HepG2 (cell line): ENCODE measurements around the gene TOPBP1. TPM values are rescaled to one million over a fixed set of nuclear protein-coding genes. Genes with fewer than 3 reads are reported as not detected.

ENCODE experiments used
- PAF1 ChIP-seq: IDR thresholded peaks from 2 replicates; pipeline ENCODE4 v1.6.1; 2016; ENCODE audit warnings: missing genetic modification reagents, missing compliant biosample characterization
- RXRA ChIP-seq: sonication (generic); formaldehyde crosslinking; IDR thresholded peaks from 2 replicates; pipeline ENCODE4 v1.5.1; 2020; ENCODE audit warnings: missing genetic modification reagents
- THYN1 ChIP-seq: sonication (generic); formaldehyde crosslinking; IDR thresholded peaks from 2 replicates; pipeline ENCODE4 v1.8.1; 2023; ENCODE audit warnings: low read depth, mild to moderate bottlenecking, moderate library complexity, missing genetic modification reagents, borderline replicate concordance
- U2AF1 ChIP-seq: fragments of 200-400 bp; formaldehyde crosslinking; optimal IDR thresholded peaks from 2 replicates; pipeline ENCODE3; 2017; ENCODE audit warnings: mild to moderate bottlenecking, low read depth, low read length
- ZBTB1 ChIP-seq: sonication (generic); formaldehyde crosslinking; IDR thresholded peaks from 2 replicates; pipeline ENCODE4 v1.4.0; 2020; ENCODE audit warnings: missing genetic modification reagents, borderline replicate concordance
- ZNF460 ChIP-seq: sonication (generic); formaldehyde crosslinking; IDR thresholded peaks from 2 replicates; pipeline ENCODE4 v1.5.1; 2020; ENCODE audit warnings: missing genetic modification reagents, mild to moderate bottlenecking, borderline replicate concordance
- ZSCAN12 ChIP-seq: sonication (generic); formaldehyde crosslinking; IDR thresholded peaks from 2 replicates; pipeline ENCODE4 v1.9.0; 2021; ENCODE audit warnings: mild to moderate bottlenecking, missing genetic modification reagents
- polyA plus RNA-seq, 8 experiments: library from polyadenylated mRNA; depleted of rRNA in 3 of 8; stranded (reverse) in 7 of 8; unstranded in 1 of 8; fragments of >200 nt; fragmentation: Illumina TruSeq in 4 of 8; extraction: Trizol in 4 of 8; gene quantifications; 2 replicates each; pipeline versions ENCODE4 v1.2.1 to v1.2.3, GENCODE V29; 2011 to 2016; ENCODE audit warnings: low read depth in 4 of 8, missing spikeins in 1 of 8, mixed read lengths in 1 of 8; ENCODE audit not compliant: insufficient read depth in 1 of 8
- total RNA-seq, 5 experiments: library from RNA; depleted of rRNA; stranded (reverse); fragments of >200 nt; fragmentation: Illumina TruSeq; extraction: Trizol; gene quantifications; 2 replicates each; pipeline ENCODE4 v1.2.3, GENCODE V29; 2016; ENCODE audit warnings: low read depth in 1 of 5
- TF ChIP-seq, protein P1 (sequence below): sonication (generic); formaldehyde crosslinking; IDR thresholded peaks from 2 replicates; pipeline ENCODE4 v1.5.1; 2020; ENCODE audit warnings: mild to moderate bottlenecking, missing genetic modification reagents, borderline replicate concordance
- TF ChIP-seq, protein P2 (sequence below): sonication (generic); formaldehyde crosslinking; IDR thresholded peaks from 2 replicates; pipeline ENCODE4 v1.8.0; 2022; ENCODE audit warnings: missing genetic modification reagents, mild to moderate bottlenecking, borderline replicate concordance
- TF ChIP-seq, protein P3 (sequence below): sonication (generic); formaldehyde crosslinking; conservative IDR thresholded peaks from 2 replicates; pipeline ENCODE4 v1.4.0; 2020; ENCODE audit warnings: missing genetic modification reagents
- TF ChIP-seq, protein P4 (sequence below): IDR thresholded peaks from 2 replicates; pipeline ENCODE4 v1.6.1; 2012; ENCODE audit warnings: inconsistent platforms

Gene TOPBP1
- total and polyA plus RNA-seq, 2 of the 13 experiments (the other 11 are each of a cell fraction or from before 2014, with no cell fraction given): 24.3 to 42.9 TPM

DNA sequence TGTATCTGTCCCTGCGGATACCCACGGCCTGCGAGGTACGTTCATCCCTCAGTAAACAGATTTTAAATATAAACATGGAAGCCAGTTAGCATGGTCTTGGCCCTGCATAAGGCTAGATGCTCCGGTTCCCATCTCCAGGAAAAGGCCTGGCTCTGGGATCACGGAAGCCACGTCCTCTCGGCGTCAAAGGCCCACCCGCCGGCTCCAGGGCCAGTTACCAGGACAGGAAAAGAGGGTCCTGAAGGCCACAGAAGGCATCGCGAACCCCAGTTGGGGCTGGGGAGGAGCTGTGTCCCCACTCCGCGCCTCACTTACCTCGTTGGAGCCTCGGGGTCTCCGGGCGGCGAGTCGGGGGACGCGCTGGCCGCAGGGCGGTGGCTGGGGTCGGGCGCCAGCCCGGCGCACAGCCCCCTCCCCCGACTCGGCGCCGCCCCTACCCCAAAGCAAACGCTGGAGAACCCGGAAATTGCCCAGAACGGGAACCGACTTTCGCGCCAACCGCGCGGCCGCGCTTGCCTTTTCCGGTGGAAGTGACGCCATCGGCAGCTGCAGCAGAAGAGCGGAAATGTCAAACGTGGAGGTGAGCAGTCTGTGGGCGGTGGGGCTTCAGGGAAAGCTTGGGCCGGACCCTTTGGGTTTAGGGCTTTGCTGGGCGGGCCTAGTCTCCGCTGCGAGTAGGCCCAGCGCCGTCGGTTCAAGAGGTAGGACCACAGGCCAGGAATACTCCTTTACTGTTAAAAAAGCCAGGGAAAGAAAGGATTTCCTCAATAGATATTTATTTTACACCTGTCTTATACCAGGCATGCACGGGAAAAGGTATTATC, at the start of gene TOPBP1 (continued):
- TF ChIP-seq, protein P1, sequence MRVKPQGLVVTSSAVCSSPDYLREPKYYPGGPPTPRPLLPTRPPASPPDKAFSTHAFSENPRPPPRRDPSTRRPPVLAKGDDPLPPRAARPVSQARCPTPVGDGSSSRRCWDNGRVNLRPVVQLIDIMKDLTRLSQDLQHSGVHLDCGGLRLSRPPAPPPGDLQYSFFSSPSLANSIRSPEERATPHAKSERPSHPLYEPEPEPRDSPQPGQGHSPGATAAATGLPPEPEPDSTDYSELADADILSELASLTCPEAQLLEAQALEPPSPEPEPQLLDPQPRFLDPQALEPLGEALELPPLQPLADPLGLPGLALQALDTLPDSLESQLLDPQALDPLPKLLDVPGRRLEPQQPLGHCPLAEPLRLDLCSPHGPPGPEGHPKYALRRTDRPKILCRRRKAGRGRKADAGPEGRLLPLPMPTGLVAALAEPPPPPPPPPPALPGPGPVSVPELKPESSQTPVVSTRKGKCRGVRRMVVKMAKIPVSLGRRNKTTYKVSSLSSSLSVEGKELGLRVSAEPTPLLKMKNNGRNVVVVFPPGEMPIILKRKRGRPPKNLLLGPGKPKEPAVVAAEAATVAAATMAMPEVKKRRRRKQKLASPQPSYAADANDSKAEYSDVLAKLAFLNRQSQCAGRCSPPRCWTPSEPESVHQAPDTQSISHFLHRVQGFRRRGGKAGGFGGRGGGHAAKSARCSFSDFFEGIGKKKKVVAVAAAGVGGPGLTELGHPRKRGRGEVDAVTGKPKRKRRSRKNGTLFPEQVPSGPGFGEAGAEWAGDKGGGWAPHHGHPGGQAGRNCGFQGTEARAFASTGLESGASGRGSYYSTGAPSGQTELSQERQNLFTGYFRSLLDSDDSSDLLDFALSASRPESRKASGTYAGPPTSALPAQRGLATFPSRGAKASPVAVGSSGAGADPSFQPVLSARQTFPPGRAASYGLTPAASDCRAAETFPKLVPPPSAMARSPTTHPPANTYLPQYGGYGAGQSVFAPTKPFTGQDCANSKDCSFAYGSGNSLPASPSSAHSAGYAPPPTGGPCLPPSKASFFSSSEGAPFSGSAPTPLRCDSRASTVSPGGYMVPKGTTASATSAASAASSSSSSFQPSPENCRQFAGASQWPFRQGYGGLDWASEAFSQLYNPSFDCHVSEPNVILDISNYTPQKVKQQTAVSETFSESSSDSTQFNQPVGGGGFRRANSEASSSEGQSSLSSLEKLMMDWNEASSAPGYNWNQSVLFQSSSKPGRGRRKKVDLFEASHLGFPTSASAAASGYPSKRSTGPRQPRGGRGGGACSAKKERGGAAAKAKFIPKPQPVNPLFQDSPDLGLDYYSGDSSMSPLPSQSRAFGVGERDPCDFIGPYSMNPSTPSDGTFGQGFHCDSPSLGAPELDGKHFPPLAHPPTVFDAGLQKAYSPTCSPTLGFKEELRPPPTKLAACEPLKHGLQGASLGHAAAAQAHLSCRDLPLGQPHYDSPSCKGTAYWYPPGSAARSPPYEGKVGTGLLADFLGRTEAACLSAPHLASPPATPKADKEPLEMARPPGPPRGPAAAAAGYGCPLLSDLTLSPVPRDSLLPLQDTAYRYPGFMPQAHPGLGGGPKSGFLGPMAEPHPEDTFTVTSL (CRISPR knock-in tag): no peak
- TF ChIP-seq ZNF460 (CRISPR knock-in tag) (no peak), U2AF1 (no peak), THYN1 (0 out of 2 replicates have a peak, but pooled peaks have one; percentile 36), PAF1 (no peak), RXRA (no peak), ZSCAN12 (0 out of 2 replicates have a peak, but pooled peaks have one; percentile 24), ZBTB1 (CRISPR knock-in tag) (no peak)
- TF ChIP-seq, protein P2, sequence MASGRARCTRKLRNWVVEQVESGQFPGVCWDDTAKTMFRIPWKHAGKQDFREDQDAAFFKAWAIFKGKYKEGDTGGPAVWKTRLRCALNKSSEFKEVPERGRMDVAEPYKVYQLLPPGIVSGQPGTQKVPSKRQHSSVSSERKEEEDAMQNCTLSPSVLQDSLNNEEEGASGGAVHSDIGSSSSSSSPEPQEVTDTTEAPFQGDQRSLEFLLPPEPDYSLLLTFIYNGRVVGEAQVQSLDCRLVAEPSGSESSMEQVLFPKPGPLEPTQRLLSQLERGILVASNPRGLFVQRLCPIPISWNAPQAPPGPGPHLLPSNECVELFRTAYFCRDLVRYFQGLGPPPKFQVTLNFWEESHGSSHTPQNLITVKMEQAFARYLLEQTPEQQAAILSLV: no peak
- TF ChIP-seq, protein P3, sequence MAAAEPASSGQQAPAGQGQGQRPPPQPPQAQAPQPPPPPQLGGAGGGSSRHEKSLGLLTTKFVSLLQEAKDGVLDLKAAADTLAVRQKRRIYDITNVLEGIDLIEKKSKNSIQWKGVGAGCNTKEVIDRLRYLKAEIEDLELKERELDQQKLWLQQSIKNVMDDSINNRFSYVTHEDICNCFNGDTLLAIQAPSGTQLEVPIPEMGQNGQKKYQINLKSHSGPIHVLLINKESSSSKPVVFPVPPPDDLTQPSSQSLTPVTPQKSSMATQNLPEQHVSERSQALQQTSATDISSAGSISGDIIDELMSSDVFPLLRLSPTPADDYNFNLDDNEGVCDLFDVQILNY: peak; percentile 98
- TF ChIP-seq, protein P4, sequence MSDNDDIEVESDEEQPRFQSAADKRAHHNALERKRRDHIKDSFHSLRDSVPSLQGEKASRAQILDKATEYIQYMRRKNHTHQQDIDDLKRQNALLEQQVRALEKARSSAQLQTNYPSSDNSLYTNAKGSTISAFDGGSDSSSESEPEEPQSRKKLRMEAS: peak; percentile 72
